ENCODE measurements around the gene SGSM1. TPM values are rescaled to one million over a fixed set of nuclear protein-coding genes. Genes with fewer than 3 reads are reported as not detected.
A peak's percentile ranks its signal among the peaks of the same experiment; 100 is the strongest.

Gene SGSM1
- total RNA-seq, 1 experiment from 2014 or later, result 4.1 TPM

- H3K9me3 Mint-ChIP-seq, result peaks cover 3% of the 10 kb centered on the region; the same call in 1 of the 2 replicates
- H3K4me1 Mint-ChIP-seq, result peaks cover 21% of the 10 kb centered on the region
- ChIA-PET POLR2A (no interaction called here), CTCF (interaction anchor here (0.8 to 2.2 kb wide), 2 partner anchors 31 to 60 kb away, joined by 3 to 11 read pairs; no protein-coding TSS in a partner anchor)
- TF ChIP-seq, protein P1, sequence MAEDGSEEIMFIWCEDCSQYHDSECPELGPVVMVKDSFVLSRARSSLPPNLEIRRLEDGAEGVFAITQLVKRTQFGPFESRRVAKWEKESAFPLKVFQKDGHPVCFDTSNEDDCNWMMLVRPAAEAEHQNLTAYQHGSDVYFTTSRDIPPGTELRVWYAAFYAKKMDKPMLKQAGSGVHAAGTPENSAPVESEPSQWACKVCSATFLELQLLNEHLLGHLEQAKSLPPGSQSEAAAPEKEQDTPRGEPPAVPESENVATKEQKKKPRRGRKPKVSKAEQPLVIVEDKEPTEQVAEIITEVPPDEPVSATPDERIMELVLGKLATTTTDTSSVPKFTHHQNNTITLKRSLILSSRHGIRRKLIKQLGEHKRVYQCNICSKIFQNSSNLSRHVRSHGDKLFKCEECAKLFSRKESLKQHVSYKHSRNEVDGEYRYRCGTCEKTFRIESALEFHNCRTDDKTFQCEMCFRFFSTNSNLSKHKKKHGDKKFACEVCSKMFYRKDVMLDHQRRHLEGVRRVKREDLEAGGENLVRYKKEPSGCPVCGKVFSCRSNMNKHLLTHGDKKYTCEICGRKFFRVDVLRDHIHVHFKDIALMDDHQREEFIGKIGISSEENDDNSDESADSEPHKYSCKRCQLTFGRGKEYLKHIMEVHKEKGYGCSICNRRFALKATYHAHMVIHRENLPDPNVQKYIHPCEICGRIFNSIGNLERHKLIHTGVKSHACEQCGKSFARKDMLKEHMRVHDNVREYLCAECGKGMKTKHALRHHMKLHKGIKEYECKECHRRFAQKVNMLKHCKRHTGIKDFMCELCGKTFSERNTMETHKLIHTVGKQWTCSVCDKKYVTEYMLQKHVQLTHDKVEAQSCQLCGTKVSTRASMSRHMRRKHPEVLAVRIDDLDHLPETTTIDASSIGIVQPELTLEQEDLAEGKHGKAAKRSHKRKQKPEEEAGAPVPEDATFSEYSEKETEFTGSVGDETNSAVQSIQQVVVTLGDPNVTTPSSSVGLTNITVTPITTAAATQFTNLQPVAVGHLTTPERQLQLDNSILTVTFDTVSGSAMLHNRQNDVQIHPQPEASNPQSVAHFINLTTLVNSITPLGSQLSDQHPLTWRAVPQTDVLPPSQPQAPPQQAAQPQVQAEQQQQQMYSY (CRISPR knock-in tag; IDR thresholded peaks at IDR 0.05), result no peak
- TF ChIP-seq ZNF121 (CRISPR knock-in tag; IDR thresholded peaks at IDR 0.05), result no peak
- no peak for TF ChIP-seq NFE2L1 (CRISPR knock-in tag; IDR thresholded peaks at IDR 0.05)
- TF ChIP-seq NR1H2 (CRISPR knock-in tag; IDR thresholded peaks at IDR 0.05), result no peak
- TF ChIP-seq, protein P2, sequence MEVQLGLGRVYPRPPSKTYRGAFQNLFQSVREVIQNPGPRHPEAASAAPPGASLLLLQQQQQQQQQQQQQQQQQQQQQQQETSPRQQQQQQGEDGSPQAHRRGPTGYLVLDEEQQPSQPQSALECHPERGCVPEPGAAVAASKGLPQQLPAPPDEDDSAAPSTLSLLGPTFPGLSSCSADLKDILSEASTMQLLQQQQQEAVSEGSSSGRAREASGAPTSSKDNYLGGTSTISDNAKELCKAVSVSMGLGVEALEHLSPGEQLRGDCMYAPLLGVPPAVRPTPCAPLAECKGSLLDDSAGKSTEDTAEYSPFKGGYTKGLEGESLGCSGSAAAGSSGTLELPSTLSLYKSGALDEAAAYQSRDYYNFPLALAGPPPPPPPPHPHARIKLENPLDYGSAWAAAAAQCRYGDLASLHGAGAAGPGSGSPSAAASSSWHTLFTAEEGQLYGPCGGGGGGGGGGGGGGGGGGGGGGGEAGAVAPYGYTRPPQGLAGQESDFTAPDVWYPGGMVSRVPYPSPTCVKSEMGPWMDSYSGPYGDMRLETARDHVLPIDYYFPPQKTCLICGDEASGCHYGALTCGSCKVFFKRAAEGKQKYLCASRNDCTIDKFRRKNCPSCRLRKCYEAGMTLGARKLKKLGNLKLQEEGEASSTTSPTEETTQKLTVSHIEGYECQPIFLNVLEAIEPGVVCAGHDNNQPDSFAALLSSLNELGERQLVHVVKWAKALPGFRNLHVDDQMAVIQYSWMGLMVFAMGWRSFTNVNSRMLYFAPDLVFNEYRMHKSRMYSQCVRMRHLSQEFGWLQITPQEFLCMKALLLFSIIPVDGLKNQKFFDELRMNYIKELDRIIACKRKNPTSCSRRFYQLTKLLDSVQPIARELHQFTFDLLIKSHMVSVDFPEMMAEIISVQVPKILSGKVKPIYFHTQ (CRISPR knock-in tag; IDR thresholded peaks at IDR 0.05), result no peak
- no peak for TF ChIP-seq SP1 (CRISPR knock-in tag; conservative IDR thresholded peaks at IDR 0.05)
- TF ChIP-seq RORB (CRISPR knock-in tag; IDR thresholded peaks at IDR 0.05), result no peak
- peak; percentile 79 for ATAC-seq
- H3K27ac Mint-ChIP-seq, result peak overlapping the region; percentile 30; the same call in 1 of the 2 replicates
- no peaks in the 10 kb centered on the region; the same call in 1 of the 2 replicates for H3K27me3 Mint-ChIP-seq (ENCODE audit: low read depth)
- peak; percentile 25 for DNase-seq (ENCODE audit: low spot score)
- H3K4me3 Mint-ChIP-seq, result no peak overlapping the region
- peaks cover 13% of the 10 kb centered on the region for H3K36me3 Mint-ChIP-seq
These were observed 89.0 kb downstream of the SGSM1 start for GRCh38 chr22:24894998-24895397.

- POLR2A ChIA-PET, result no interaction called here
- no peak overlapping the region for H3K27ac Mint-ChIP-seq
- no peaks in the 10 kb centered on the region for H3K27me3 Mint-ChIP-seq (ENCODE audit: low read depth)
- peaks cover 16% of the 10 kb centered on the region for H3K9me3 Mint-ChIP-seq
- peaks cover 34% of the 10 kb centered on the region for H3K36me3 Mint-ChIP-seq
- H3K4me3 Mint-ChIP-seq, result no peak overlapping the region
- CTCF ChIA-PET, result interaction anchor here (1.6 kb wide), 1 partner anchor 51 kb away, joined by 4 read pairs; no protein-coding TSS in a partner anchor
- DNase-seq (ENCODE audit: low spot score), result no peak
- ATAC-seq, result no peak
- H3K4me1 Mint-ChIP-seq, result peaks cover 14% of the 10 kb centered on the region
- TF ChIP-seq, protein P3, sequence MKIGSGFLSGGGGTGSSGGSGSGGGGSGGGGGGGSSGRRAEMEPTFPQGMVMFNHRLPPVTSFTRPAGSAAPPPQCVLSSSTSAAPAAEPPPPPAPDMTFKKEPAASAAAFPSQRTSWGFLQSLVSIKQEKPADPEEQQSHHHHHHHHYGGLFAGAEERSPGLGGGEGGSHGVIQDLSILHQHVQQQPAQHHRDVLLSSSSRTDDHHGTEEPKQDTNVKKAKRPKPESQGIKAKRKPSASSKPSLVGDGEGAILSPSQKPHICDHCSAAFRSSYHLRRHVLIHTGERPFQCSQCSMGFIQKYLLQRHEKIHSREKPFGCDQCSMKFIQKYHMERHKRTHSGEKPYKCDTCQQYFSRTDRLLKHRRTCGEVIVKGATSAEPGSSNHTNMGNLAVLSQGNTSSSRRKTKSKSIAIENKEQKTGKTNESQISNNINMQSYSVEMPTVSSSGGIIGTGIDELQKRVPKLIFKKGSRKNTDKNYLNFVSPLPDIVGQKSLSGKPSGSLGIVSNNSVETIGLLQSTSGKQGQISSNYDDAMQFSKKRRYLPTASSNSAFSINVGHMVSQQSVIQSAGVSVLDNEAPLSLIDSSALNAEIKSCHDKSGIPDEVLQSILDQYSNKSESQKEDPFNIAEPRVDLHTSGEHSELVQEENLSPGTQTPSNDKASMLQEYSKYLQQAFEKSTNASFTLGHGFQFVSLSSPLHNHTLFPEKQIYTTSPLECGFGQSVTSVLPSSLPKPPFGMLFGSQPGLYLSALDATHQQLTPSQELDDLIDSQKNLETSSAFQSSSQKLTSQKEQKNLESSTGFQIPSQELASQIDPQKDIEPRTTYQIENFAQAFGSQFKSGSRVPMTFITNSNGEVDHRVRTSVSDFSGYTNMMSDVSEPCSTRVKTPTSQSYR (CRISPR knock-in tag; IDR thresholded peaks at IDR 0.05), result no peak
- no peak for TF ChIP-seq ZNF396 (CRISPR knock-in tag; IDR thresholded peaks at IDR 0.05; ENCODE audit: borderline replicate concordance)
- TF ChIP-seq GRHL2 (CRISPR knock-in tag; IDR thresholded peaks at IDR 0.05; ENCODE audit: insufficient replicate concordance, severe bottlenecking), result no peak
- TF ChIP-seq CDX4 (CRISPR knock-in tag; IDR thresholded peaks at IDR 0.05; ENCODE audit: borderline replicate concordance), result no peak
- TF ChIP-seq, protein P4, sequence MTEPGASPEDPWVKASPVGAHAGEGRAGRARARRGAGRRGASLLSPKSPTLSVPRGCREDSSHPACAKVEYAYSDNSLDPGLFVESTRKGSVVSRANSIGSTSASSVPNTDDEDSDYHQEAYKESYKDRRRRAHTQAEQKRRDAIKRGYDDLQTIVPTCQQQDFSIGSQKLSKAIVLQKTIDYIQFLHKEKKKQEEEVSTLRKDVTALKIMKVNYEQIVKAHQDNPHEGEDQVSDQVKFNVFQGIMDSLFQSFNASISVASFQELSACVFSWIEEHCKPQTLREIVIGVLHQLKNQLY (CRISPR knock-in tag; IDR thresholded peaks at IDR 0.05), result no peak
- TF ChIP-seq IRF1 (CRISPR knock-in tag; IDR thresholded peaks at IDR 0.05), result no peak
- no peak for TF ChIP-seq ZNF138 (CRISPR knock-in tag; conservative IDR thresholded peaks at IDR 0.05)
- no peak for TF ChIP-seq RELA (CRISPR knock-in tag; IDR thresholded peaks at IDR 0.05; ENCODE audit: borderline replicate concordance)
- no peak for TF ChIP-seq NFATC4 (CRISPR knock-in tag; IDR thresholded peaks at IDR 0.05)
- no peak for TF ChIP-seq ESRRA (CRISPR knock-in tag; IDR thresholded peaks at IDR 0.05; ENCODE audit: borderline replicate concordance)
- TF ChIP-seq, protein P5, sequence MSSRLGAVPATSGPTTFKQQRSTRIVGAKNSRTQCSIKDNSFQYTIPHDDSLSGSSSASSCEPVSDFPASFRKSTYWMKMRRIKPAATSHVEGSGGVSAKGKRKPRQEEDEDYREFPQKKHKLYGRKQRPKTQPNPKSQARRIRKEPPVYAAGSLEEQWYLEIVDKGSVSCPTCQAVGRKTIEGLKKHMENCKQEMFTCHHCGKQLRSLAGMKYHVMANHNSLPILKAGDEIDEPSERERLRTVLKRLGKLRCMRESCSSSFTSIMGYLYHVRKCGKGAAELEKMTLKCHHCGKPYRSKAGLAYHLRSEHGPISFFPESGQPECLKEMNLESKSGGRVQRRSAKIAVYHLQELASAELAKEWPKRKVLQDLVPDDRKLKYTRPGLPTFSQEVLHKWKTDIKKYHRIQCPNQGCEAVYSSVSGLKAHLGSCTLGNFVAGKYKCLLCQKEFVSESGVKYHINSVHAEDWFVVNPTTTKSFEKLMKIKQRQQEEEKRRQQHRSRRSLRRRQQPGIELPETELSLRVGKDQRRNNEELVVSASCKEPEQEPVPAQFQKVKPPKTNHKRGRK (CRISPR knock-in tag; IDR thresholded peaks at IDR 0.05; ENCODE audit: borderline replicate concordance), result no peak
- TF ChIP-seq ZMAT4 (CRISPR knock-in tag; IDR thresholded peaks at IDR 0.05), result no peak
- TF ChIP-seq NFE2L1 (CRISPR knock-in tag; IDR thresholded peaks at IDR 0.05), result no peak
These were observed 95.4 kb downstream of the SGSM1 start for GRCh38 chr22:24901448-24901847.
